ENCODE measurements around the gene VSX2. TPM values are rescaled to one million over a fixed set of nuclear protein-coding genes. Genes with fewer than 3 reads are reported as not detected.

Gene VSX2
- total RNA-seq, 4 donors from 2014 or later, result not detected

DNA sequence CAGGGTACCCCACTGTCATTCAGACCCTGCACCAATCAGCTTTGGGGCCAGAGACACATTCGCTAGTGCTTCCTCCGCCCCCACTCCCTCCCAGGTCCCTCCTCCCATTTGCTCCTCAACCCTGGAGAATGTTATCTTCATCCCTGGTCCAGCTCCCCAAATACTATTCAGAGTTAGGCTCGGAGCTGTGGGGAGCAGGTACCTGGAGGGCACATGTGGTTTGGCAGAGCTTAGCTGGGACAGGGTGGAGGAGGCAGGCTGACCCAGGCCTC is 19.5 kb downstream of the VSX2 start:
- TF ChIP-seq CTCF (IDR thresholded peaks at IDR 0.05), result no peak
- DNase-seq (ENCODE audit: low spot score), result no peak
- ATAC-seq (ENCODE audit: low FRiP score), result no peak

DNA sequence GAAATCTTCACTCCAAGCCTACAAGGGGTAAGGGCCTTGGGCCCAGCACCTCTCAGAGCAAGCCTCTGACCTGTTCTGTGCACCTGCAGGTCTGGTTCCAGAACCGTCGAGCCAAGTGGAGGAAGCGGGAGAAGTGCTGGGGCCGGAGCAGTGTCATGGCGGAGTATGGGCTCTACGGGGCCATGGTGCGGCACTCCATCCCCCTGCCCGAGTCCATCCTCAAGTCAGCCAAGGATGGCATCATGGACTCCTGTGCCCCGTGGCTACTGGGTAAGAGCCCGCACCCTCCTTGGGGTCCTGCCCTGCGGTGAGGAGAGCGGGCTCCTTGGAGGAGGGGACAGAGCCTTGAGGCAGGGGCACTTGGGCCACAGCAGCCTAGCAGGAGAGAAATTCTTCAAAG is 20.3 kb downstream of the VSX2 start:
- TF ChIP-seq CTCF (IDR thresholded peaks at IDR 0.05), result no peak
- ATAC-seq (ENCODE audit: low FRiP score) (no peak), DNase-seq (ENCODE audit: low spot score) (no peak)

DNA sequence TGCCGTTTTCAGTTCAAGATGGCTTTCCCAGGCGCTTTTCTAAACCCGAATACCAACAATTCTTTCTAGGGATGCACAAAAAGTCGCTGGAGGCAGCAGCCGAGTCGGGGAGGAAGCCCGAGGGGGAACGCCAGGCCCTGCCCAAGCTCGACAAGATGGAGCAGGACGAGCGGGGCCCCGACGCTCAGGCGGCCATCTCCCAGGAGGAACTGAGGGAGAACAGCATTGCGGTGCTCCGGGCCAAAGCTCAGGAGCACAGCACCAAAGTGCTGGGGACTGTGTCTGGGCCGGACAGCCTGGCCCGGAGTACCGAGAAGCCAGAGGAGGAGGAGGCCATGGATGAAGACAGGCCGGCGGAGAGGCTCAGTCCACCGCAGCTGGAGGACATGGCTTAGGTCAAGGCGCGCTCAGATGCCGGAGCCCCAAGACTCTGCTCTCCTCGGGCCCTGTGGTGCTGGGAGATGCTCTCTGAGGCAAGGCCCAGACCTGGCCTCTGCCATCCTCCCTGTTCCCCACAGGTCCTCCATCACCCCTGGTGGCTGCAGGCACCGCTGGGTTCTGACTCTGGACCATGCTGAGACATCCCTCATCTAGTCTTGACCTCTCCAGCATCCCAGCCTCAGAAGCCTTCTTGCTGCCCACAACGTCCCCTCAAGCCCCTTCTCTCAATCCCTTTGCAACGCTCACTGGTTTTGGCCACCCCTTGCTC is 21.4 kb downstream of the VSX2 start:
- no peak for TF ChIP-seq CTCF (IDR thresholded peaks at IDR 0.05)
- DNase-seq (ENCODE audit: low spot score), result no peak
- ATAC-seq (ENCODE audit: low FRiP score), result no peak

DNA sequence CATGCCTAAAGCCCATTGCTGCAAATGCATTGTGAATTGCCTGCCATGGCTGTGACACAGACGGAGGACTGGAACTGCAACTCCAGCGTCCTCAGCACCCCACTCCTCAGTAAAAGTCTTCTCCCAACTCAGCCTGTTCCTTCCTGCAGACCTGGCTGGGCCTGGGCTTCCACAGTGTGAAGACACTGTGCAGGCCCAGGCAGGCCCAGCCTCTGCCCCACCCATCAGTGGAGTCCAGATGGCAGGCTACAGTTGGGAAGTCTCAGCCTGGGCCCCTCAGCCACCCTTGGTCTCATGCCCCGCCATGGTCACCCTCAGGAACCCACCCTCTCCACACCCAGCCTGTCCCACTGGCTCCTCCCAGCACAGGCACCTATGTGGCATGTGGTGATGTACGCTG is 22.0 kb downstream of the VSX2 start:
- DNase-seq (ENCODE audit: low spot score) (no peak), ATAC-seq (ENCODE audit: low FRiP score) (no peak)
- TF ChIP-seq CTCF (IDR thresholded peaks at IDR 0.05), result no peak

- no peak for TF ChIP-seq CTCF (IDR thresholded peaks at IDR 0.05)
- DNase-seq (ENCODE audit: low spot score) (no peak), ATAC-seq (ENCODE audit: low FRiP score) (no peak)
Measured at GRCh38 chr14:74262076-74262475, 22.8 kb downstream of the VSX2 start.

GRCh38 chr14:74263181-74263580 is 23.9 kb downstream of the VSX2 start:
- no peak for ATAC-seq (ENCODE audit: low FRiP score)
- DNase-seq (ENCODE audit: low spot score), result no peak

More at GRCh38 chr14:74263181-74263580, 23.9 kb downstream of the VSX2 start:
- no peak for TF ChIP-seq CTCF (IDR thresholded peaks at IDR 0.05)

Data from omental fat pad (tissue), 4 donors.